Thyroid gland (tissue), 4 donors: ENCODE measurements around the gene FAM193A.

ENCODE experiments used
- POLR2A ChIP-seq, 2 donors: fragments of 450-650 bp; IDR thresholded peaks; one replicate each; pipeline ENCODE4 v1.6.1; 2017; ENCODE audit warnings: antibody characterized with exemption in 2 of 2, mild to moderate bottlenecking in 2 of 2, moderate library complexity in 1 of 2
- TF ChIP-seq, protein P1 (sequence below), 6 experiments: fragments of 200-600 bp in 3 of 6; fragments of 450-650 bp in 3 of 6; sonication (generic) in 3 of 6; IDR thresholded peaks; one replicate each; pipeline ENCODE4 v1.5.1; 2016 to 2019; ENCODE audit warnings: antibody characterized with exemption in 6 of 6, mild to moderate bottlenecking in 2 of 6, inconsistent platforms in 1 of 6, moderate library complexity in 1 of 6

DNA sequence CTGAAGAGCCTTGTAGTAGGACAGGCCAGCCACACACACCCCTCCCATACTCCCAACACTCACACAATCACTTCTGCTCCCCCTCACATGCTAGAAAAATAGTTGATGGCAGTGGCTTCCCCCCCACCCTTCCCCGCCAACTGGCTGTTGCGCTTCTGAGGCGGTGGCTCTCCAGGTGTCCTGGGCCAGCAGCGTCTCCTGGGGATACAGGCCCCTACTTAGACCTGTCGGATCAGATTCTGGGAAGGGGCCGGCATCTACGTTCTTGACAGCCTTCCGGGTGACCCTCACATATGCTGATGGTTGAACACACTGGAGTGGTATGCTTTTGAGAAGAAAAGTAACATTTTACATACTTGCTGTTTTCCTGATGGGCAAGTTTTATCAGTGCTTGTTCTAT is 179.8 kb downstream of the FAM193A start:
- TF ChIP-seq, protein P1, sequence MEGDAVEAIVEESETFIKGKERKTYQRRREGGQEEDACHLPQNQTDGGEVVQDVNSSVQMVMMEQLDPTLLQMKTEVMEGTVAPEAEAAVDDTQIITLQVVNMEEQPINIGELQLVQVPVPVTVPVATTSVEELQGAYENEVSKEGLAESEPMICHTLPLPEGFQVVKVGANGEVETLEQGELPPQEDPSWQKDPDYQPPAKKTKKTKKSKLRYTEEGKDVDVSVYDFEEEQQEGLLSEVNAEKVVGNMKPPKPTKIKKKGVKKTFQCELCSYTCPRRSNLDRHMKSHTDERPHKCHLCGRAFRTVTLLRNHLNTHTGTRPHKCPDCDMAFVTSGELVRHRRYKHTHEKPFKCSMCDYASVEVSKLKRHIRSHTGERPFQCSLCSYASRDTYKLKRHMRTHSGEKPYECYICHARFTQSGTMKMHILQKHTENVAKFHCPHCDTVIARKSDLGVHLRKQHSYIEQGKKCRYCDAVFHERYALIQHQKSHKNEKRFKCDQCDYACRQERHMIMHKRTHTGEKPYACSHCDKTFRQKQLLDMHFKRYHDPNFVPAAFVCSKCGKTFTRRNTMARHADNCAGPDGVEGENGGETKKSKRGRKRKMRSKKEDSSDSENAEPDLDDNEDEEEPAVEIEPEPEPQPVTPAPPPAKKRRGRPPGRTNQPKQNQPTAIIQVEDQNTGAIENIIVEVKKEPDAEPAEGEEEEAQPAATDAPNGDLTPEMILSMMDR (IDR thresholded peaks at IDR 0.05), result no peak
- no peak for TF ChIP-seq POLR2A (IDR thresholded peaks at IDR 0.05)
